Astrocyte of the spinal cord (primary cell): ENCODE data around the gene GPR137.

Experiments used
- DNase-seq: peaks from one replicate; pipeline ENCODE4 v3.0.0; 2011; ENCODE audit warnings: low read depth, low spot score
- H3K4me3 ChIP-seq: 2 replicates; pipeline ENCODE4 v1.5.1; 2011; ENCODE audit warnings: low read depth, mild to moderate bottlenecking, low read length, moderate library complexity
- in situ Hi-C: cut with HindIII; loops from 2 replicates; pipeline ENCODE4 v1.10.0; 2017; ENCODE audit warnings: low sequenced_read_pairs
- TF ChIP-seq, protein P1 (sequence below): IDR thresholded peaks from 2 replicates; pipeline ENCODE4 v1.5.1; 2012; ENCODE audit warnings: low read depth, mild to moderate bottlenecking, low read length, inconsistent platforms

Gene GPR137

DNA sequence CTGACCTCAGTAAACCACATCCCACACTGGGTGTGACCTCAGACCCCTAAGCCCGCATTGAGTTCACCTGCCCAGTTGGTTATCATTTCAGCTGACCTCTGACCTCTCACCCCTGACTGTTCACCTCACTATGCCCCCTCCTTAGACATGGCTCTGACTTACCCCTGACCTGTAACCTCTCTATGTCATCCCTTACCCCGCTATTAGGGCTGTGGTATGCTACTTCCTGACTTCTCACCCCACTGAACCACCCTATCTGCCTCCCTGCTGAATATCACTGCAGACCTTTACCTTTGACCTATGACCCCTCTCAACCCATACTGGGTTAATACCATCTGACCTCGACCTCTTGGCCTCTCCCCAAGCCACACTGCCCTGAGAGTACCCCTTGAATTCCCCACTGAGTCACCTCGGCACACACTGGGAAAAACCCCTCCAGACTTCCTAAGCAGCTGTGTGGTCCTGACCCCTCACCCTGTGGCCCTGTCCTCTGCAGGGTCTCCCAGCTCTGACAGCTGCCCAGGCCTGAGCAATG, 26.0 kb upstream of the GPR137 start:
- TF ChIP-seq, protein P1, sequence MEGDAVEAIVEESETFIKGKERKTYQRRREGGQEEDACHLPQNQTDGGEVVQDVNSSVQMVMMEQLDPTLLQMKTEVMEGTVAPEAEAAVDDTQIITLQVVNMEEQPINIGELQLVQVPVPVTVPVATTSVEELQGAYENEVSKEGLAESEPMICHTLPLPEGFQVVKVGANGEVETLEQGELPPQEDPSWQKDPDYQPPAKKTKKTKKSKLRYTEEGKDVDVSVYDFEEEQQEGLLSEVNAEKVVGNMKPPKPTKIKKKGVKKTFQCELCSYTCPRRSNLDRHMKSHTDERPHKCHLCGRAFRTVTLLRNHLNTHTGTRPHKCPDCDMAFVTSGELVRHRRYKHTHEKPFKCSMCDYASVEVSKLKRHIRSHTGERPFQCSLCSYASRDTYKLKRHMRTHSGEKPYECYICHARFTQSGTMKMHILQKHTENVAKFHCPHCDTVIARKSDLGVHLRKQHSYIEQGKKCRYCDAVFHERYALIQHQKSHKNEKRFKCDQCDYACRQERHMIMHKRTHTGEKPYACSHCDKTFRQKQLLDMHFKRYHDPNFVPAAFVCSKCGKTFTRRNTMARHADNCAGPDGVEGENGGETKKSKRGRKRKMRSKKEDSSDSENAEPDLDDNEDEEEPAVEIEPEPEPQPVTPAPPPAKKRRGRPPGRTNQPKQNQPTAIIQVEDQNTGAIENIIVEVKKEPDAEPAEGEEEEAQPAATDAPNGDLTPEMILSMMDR: no peak
- DNase-seq: no peak
- in situ Hi-C loops: no loop called here
- no peak overlapping the region for H3K4me3 ChIP-seq

DNA sequence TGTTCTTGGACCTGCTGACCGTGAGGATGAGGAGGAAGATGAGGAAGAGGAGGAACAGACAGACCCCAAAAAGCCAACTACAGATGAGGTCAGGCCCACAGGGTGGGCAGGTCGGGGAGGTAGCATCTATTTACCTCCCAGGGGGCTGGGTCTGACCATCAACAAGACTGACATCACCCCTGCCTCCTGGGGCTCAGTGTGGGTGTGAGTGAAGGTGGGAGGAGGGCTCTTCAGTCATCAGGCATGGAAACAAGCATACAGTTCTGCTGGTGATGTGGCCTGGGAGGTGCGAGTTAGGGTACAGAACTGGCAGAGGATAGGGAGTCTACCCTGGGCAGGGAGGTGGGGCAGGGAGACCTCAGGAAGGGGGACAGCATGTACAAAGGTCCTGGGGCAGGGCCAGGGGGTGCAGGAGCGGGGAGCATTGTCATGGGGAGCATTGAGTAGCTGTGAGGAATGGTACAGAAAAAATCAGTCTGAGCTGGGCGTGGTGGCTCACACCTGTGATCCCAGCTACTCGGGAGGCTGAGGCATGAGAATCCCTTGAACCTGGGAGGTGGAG, 25.4 kb upstream of the GPR137 start:
- H3K4me3 ChIP-seq: no peak overlapping the region
- DNase-seq: no peak
- TF ChIP-seq, protein P1: no peak
- in situ Hi-C loops: no loop called here

DNA sequence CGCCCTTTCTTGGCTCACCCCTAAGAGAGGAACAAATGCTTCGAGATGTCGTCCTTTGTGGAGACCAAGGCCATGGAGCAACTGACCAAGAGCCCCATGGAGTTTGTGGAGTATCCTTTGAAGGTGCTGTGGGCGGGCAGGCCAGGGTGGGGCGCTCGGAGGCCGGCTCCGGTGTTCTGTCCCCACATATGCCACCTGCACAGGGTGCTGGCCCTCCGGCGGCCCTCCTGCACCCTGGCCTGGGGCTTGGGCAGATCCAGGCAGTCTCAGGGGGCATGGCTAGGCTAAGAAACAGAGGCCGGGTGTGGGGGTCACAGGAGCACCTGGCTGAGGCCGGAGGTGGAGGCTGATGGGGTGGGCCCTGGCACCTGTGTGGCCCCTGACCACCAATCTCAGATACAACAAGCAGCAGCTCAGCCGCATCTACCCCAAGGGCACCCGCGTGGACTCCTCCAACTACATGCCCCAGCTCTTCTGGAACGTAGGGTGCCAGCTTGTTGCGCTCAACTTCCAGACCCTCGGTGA, 24.0 kb upstream of the GPR137 start:
- H3K4me3 ChIP-seq: no peak overlapping the region
- in situ Hi-C loops: no loop called here
- TF ChIP-seq, protein P1: no peak
- no peak for DNase-seq

DNA sequence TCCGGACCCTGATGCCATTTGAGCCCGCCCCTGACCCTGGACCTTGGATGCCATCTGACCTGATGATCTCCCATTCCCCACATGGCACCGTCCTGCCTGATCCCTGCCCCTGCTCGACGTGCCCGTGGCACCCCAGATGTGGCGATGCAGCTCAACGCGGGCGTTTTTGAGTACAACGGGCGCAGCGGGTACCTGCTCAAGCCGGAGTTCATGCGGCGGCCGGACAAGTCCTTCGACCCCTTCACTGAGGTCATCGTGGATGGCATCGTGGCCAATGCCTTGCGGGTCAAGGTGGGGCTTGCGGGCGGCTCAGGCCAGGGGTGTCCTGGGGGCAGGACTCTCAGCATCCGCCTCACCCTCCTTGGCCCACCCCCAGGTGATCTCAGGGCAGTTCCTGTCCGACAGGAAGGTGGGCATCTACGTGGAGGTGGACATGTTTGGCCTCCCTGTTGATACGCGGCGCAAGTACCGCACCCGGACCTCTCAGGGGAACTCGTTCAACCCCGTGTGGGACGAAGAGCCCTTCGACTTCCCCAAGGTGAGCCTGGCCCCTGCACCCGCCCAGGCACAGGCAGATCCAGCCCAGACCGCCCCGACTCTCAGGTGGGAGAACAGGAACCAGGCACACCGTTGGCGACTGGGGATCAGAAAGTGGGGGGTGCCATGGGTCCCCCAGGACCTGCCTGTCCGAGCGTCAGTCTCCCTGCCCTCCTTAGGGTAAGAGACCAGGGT, 23.2 kb upstream of the GPR137 start:
- H3K4me3 ChIP-seq: no peak overlapping the region
- in situ Hi-C loops: no loop called here
- TF ChIP-seq, protein P1: no peak
- no peak for DNase-seq

DNA sequence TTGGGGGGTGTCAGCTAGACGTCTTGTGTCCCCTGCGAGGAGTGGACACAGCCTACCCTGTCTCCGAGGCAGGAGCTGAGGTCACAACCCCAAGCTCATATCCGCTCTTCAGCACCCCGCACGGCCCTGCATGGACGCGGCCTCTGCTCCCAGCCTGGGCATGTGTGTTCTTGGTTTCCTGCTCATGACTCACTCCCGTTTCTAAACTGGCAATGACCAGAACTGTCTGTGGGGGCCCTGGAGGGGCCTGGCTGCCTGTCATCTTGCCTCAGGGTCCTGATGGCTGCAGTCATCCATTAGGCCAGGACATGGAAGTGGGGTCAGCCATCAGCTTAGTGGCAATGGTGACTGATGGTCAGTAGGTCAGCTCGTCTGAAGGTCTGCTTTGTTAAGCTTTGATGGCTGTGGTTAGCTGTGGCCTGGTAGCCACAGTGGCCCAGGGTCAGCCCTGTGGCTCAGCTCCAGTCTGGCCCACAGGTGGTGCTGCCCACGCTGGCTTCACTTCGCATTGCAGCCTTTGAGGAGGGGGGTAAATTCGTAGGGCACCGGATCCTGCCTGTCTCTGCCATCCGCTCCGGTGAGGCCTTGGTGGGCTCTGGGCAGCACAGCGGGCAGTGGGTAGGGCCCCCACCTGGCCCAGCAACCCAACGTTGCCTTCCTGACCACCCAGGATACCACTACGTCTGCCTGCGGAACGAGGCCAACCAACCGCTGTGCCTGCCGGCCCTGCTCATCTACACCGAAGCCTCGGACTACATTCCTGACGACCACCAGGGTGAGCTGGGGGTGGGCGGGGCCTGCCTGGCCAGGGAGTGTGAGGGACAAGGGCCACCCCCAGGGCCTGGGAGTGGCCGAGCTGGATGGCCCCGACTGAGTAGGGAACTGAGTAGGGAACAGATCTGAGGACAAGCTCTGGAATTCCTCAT, 22.4 kb upstream of the GPR137 start:
- peak; percentile 71 for DNase-seq
- in situ Hi-C loops: no loop called here
- TF ChIP-seq, protein P1: no peak
- H3K4me3 ChIP-seq: no peak overlapping the region

DNA sequence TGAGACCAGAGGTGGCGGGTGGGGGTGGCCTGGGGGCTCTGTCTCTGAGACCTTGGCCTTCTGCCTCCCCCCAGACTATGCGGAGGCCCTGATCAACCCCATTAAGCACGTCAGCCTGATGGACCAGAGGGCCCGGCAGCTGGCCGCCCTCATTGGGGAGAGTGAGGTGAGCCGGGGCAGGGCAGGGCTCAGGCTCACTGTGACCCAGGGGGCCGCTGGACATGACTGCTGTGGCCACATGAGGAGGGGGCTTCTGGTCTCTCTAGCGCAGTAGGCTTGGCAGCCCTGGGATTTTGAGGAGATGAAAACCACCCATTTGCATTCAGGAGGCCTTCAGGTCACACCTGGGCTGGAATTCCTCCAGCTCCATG, 21.7 kb upstream of the GPR137 start:
- DNase-seq: no peak
- in situ Hi-C loops: no loop called here
- no peak overlapping the region for H3K4me3 ChIP-seq
- TF ChIP-seq, protein P1: no peak
